ENCODE measurements around the gene MEST.

MEST gene

GRCh38 chr7:130490311-130490791, 1.5 kb upstream of the MEST start:
- DNase-seq (ENCODE audit: low read depth) = no peak
- no peak overlapping the region for H3K4me3 ChIP-seq (ENCODE audit: low read depth, low read length)
- TF ChIP-seq, protein P1, sequence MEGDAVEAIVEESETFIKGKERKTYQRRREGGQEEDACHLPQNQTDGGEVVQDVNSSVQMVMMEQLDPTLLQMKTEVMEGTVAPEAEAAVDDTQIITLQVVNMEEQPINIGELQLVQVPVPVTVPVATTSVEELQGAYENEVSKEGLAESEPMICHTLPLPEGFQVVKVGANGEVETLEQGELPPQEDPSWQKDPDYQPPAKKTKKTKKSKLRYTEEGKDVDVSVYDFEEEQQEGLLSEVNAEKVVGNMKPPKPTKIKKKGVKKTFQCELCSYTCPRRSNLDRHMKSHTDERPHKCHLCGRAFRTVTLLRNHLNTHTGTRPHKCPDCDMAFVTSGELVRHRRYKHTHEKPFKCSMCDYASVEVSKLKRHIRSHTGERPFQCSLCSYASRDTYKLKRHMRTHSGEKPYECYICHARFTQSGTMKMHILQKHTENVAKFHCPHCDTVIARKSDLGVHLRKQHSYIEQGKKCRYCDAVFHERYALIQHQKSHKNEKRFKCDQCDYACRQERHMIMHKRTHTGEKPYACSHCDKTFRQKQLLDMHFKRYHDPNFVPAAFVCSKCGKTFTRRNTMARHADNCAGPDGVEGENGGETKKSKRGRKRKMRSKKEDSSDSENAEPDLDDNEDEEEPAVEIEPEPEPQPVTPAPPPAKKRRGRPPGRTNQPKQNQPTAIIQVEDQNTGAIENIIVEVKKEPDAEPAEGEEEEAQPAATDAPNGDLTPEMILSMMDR (IDR thresholded peaks at IDR 0.05; ENCODE audit: insufficient read depth, low read depth, low read length, missing control alignments) = no peak

DNA sequence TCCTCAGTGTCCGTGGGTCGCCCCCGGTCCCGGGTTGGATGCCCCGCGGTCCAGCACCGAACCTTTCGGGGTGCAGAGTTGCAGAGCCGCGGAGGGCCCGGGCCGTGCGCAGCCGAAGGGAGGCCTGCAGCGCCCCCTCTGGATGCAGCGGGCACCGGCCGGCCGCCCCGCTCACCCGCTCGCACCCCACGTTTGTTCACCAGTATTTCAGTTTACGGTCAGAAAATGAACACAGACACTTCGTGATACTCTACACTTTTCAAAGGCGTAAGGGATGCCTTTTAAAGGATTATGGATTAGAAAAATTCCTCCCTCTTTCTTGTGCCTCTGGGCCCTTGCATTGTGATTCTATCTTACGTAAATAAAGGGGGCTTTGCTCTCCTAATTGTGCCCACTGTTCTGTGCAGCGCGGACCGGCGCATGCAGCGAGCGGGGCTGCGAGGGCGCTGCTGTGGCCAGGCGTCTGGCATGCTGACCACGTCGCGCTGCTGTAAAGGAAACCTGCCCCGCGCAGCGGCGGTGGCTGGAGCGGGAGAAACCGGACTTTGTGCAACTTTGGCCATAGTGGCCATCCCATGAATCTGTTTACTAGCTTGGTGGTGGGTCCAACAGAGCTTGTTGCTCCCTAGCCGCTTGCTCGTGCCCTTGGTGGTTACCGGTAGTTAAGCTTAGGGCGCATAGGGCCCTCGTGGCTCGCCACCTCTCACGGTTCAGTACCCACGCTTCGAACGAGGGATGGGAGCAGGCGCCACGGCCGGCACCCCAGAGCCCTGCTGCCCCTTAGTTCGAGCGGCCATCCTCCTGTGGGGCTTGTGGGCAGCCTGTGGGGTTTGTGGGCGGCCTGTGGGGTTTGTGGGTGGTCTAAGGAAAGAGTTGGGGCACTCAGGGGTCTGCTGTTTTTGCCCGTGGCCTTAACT, 739 bp upstream of the MEST start:
- DNase-seq (ENCODE audit: low read depth) = peak; percentile 50
- TF ChIP-seq, protein P1 (IDR thresholded peaks at IDR 0.05; ENCODE audit: insufficient read depth, low read depth, low read length, missing control alignments) = peak; percentile 60
- peak overlapping the region; percentile 24 for H3K4me3 ChIP-seq (ENCODE audit: low read depth, low read length)

GRCh38 chr7:130492523-130493274, 814 bp downstream of the MEST start:
- H3K4me3 ChIP-seq (ENCODE audit: low read depth, low read length) = peak overlapping the region; percentile 31
- DNase-seq (ENCODE audit: low read depth) = no peak
- TF ChIP-seq, protein P1 (IDR thresholded peaks at IDR 0.05; ENCODE audit: insufficient read depth, low read depth, low read length, missing control alignments) = no peak

DNA sequence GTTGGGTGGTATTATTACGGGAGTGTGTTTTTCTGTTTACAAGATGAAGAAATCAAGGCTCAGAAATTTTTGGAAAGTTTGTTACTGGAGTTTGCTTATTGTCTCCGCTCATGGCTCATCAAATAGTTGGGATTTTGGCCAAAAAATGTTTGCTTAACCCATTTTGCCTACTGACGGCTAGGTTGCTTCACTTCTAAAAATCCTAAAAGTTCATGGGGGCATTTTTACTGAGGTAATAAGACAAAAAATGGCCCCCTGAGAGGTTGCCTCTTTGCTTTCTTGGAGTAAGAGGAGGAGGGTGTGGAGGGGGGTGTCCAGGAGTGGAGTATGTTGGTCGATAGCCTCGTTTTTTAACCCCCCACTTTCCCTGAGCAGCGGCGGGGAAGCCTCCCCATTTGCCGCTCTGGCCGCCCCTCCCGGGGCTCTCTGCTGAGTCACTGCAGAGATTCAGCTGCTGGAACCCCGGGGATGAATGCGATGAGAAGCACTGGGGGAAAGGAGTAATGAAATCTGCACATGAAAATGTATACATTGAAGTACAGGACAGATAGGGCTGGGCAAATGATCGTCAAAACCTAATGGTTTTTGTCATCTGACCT, 1.5 kb downstream of the MEST start:
- TF ChIP-seq, protein P1 (IDR thresholded peaks at IDR 0.05; ENCODE audit: insufficient read depth, low read depth, low read length, missing control alignments) = no peak
- H3K4me3 ChIP-seq (ENCODE audit: low read depth, low read length) = no peak overlapping the region
- no peak for DNase-seq (ENCODE audit: low read depth)

GRCh38 chr7:130494431-130494858, 2.6 kb downstream of the MEST start:
- no peak overlapping the region for H3K4me3 ChIP-seq (ENCODE audit: low read depth, low read length)
- TF ChIP-seq, protein P1 (IDR thresholded peaks at IDR 0.05; ENCODE audit: insufficient read depth, low read depth, low read length, missing control alignments) = no peak
- DNase-seq (ENCODE audit: low read depth) = no peak

DNA sequence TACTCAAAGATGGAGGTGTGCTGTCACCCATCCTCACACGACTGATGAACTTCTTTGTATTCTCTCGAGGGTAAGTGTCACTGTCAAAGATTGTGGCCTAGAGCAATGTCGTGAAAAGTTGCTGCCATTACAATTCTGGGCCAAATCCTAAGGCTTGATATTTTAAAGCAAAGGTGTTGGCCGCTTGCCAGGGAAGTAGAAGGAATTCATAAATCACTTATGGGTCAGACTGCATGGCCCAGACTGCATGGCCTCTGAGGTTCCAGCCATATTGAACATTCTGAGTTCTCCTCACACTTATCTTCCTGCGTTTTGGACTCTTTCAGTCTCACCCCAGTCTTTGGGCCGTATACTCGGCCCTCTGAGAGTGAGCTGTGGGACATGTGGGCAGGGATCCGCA, 8.6 kb downstream of the MEST start:
- TF ChIP-seq, protein P1 (IDR thresholded peaks at IDR 0.05; ENCODE audit: insufficient read depth, low read depth, low read length, missing control alignments) = no peak
- no peak for DNase-seq (ENCODE audit: low read depth)
- H3K4me3 ChIP-seq (ENCODE audit: low read depth, low read length) = no peak overlapping the region
